ENCODE results near the gene NCKAP5.

Gene NCKAP5

DNA sequence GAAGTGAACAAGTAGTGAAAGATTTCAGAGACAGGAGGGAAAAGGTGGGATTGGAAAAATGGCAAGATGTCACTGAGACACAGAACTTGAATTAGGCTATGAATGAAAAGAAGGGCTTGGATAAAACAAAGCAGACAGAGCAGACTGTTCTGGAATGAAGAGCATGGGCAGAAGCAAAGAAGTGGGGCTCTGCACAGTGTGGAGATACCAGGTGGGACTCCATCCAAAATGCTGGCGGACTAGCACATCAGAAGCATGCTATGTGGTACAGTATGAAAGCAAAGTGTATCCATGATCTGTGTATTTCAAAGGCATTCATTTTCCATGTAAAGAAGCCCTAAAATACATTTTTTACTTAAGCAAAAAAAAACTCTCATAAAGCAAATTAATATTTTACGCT, 487.4 kb downstream of the NCKAP5 start:
- no peak for DNase-seq (ENCODE audit: low read depth)

DNA sequence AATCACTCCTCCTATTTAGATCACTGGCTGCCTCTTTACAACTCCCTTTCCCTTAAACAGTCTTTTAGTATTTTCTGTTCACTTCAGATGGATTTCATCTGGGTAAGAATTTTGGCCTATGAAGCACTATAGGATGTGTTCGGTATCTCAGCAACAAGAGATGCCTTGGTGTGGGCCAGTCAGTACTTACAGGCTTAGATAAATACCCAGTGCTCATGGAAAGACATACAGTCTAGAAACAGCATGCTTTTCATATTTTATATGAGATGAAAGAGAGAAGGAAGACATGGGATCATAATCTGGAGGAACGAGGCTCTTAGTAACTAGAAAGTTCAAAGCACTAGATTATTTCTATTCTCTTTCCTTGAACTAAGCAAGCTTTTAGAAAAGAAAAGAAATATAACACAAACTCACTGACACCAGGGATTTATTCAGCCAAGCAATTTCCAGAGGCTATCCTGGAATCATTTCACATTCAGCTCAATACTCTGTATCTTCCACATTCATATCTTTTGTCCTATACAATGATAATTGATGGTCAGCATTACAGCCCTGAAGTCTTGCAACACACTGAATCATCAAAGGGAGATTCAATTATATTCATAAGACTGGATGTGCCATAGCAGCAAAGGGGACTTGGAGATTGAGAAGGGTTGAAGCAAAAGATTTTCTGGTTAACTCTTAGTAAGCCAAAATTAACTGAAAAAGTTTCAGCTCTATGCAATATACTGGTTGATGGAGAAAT, 489.4 kb downstream of the NCKAP5 start:
- no peak for DNase-seq (ENCODE audit: low read depth)

DNA sequence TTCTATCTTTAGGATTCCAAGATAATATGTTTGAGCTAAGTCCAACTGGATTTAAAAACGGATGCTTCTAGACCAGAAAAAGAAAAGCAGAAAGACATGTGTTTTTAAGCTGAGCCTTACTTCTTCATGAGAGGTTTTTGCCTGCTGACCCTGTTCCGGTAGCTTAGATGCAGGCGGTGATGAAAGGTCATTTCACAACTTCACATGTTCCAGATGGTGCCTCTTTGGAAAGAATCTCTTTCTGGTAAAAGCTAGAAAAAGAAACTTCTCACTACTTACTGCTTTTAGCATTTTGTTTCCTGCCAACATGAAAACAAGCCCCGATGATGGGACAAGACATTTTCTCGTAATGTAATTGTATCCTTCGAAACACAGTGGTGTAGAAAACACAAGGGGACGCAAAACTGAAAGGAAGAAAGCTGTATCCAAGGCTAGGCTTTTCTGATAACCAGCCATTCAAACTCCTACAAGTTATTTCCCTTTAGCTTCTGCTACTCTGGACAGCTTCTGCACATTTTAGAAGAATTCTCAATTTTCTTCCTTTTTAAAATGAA, 490.9 kb downstream of the NCKAP5 start:
- DNase-seq (ENCODE audit: low read depth): peak; percentile 0

DNA sequence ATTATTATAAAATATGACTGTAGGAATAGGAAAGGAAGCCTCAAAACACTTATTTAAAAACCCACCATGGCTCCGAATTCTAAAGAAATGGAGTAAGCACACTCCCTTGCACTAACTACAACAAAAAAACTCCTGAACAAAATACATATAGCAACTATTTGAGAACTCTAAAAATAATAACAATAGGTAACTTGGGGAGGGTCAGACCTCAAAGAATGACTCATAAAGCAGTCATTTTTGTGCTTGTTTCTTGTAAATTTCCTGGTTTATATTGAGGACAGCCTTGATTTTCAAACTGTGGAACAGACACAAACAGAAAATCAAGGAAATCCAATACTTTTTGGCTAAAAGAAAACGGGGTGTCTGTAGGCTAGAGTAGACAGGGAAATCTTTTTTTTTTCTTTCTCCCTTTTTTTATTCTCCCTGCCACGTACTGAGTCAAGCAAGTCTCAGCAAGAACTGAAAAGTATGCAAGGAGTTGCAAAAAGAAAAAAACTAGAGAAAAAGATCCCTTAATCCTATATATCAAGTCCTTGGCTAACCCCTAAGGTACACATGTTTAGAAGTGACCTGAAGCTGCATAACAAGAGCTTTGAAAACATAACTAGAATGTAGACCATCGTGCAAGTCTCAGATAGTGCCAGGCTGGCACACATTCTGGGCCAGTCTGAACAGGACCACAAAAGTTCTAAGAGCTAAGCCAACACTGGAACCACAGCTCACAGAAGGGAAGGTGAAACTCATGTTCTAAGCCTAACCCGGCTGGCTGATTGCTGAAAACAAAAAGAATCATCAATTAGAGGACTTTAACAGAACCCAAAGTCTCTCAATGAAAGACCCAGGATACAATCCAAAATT, 495.2 kb downstream of the NCKAP5 start:
- DNase-seq (ENCODE audit: low read depth): no peak

DNA sequence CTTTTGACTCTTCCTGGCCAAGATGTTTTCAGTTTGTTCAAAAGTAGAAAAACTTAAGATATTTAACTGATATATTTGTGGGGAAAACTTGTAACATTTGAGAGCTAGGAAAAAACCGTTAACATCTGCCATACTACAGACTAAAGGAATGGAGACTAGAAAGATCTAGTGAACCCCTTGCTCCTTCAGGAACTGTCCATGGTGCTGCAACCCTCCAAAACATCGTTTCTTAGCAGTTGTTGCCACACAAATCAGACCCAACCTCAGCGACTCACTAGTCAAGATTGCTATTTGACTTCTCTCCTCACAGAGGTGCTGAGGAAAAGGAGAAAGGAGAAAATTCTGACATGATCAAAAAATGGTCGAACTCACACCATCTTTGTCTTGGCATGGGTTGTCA, 504.5 kb downstream of the NCKAP5 start:
- no peak for DNase-seq (ENCODE audit: low read depth)

DNA sequence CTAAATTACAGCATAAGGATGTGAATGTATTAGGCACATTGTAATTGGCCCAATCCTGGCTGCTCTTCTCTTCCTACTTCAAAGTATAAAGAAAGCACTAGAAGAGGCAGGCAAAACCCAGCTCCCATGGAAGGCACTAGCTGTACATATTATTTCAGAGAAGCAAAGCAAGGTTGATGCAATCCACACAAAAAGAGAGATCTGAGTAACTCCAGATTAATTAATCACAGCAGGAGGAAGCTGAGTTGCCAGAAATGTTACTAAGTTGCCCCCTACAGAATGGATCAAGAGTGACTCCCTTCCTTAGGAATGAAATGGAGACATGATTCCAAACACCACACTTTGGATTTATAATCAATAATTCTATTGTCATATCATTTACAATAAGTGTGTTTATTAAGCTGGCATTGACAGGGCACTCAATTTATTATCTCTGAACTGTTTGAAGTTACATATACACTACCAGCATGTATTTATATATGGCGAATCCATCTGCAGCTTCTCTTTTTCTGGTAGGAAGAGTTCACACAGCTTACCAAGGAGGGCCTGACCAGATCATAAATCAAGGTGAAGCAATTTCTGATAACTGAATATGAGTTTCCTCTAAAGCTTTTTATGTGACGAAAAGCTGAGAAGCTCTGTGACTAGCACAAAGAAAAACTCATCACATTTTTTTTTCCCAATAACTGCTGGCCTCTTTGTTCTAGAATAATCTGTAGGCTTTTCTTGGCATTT, 505.2 kb downstream of the NCKAP5 start:
- no peak for DNase-seq (ENCODE audit: low read depth)

DNA sequence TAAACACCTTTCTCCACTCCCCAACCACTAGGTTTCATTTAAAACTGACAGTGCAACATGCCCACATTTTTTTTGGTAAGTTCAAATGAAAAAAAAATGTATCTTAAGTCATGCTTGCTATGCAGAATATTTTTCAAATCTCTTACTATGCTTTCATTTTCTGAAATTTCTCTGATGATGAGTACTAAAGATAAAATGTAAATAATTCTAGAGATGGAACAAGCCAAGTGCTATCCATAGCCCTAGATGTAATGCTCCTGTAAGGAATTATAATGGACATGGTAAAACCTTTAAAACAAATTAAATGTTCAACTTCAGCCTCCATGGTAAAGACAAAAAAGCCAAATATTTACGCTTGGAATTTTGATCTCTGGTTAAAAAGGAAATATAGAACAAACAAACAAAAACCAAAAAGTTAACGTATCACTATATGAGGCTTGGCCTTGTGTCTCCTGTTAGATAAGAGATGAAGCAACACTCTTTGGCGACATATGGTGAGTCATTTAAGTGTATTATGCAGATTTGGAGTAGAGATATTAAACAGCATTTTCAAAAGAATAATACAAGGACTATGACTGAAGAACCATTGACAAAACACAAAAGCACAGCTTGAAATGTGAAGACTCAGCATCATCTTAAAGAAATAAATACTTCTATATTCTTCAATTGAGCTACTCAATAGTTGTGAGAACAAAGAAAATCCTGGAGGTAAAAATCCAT, 506.2 kb downstream of the NCKAP5 start:
- no peak for DNase-seq (ENCODE audit: low read depth)

DNA sequence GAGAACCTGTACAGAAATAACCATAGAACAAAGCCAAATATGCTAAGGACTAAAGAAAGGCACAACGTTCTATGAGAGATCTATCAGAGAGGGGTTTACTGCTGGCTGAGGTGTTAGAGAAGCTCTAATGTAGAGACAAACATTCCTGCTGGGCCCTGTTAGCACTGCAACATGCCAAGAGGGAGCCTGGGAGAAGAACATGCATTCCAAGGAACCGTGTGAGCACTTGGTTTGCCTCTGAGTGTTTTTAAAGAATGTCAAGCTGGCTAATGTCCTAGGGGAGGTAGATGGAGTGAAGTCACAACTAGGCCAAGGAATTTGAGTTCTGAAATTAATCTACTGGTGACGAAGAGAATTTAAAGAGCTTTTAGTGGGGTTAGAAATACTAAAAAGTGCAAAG, 514.0 kb downstream of the NCKAP5 start:
- DNase-seq (ENCODE audit: low read depth): no peak

DNA sequence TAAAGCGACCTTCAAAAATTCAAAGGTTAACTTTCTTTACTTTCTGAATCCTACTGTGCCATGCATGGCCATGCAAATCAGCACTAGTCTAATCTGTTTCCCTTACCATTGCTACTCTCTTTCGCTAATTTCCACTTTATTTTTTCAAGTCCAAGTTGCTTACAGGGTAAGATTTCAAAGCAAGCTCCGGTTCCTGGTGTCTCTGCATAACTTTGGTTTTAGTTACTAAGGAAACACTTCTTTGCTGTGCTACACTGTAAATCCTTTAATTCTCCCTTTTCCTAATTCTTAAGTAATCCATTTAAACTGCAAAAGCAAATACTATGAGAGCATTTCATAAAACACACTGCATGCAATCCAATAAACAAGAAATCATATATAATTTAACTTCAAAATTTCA, 514.7 kb downstream of the NCKAP5 start:
- DNase-seq (ENCODE audit: low read depth): no peak

DNA sequence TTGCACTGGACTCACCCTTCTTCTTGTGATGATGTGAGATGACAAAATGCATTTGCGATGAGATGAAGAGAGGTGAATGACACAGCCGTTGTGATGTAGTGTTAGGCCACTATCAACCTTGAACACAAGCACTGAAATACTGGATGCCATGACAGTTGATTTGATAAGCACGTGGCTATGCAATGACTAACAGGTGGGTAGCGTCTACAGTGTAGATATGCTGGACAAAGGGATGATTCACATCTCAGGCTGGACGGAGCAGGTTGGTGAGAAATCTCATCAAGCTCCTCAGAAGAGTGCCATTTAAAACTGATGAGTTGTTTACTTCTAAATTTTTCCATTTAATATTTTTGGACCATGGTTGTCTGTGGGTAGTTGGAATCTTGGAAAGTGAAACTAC, 522.5 kb downstream of the NCKAP5 start:
- DNase-seq (ENCODE audit: low read depth): no peak

DNA sequence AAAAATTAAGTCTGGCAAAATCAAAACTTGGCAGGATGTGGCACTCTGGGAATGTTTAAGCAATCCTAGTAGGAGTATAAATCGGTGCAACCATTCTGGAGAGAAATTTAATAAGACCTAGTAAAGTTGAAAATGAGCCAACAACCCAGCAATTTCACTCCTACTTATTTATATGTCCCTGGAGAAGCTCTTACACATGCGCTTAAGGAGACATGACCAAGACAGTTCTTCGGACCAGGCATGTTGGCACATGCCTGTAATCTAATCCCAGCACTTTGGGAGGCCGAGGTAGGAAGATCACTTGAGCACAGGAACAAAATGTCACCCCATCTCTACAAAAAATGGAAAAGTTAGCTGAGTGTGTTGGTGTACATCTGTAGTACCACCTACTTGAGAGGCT, 523.7 kb downstream of the NCKAP5 start:
- DNase-seq (ENCODE audit: low read depth): no peak

DNA sequence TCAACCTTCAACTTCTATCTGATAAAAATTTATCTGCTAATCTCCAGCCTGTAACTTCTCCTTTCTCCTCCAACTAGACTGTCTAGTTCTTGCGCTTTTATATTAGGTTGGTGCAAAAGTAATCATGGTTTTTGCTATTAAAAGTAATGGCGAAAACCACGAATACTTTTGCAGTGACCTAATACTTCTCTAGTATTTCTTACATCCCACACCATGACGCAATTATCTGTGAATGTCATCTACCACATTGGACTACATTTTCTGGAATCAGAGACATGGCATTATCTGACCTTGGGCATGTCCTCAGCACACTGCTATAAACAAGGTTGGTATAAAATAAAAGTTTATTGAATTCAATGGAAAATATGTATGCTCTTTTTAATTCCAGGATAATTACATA, 528.1 kb downstream of the NCKAP5 start:
- DNase-seq (ENCODE audit: low read depth): no peak

DNA sequence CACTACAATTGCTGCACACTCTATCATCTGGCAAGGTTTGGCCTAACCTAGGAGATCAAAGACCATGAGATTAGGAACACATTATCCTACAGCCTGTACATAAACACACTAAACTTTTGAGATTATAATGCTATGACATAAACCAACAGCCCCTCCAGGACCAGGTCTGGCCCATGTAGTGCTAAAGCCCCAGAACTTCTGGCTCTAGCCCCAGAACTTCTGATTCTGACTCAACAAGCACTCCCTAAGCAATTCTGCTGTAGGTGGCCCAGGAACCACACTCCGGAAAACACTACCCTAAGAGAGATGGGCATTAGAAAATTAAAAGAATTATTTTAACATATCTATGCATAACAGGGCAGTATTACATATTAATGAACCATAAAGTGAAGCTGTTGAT, 528.7 kb downstream of the NCKAP5 start:
- no peak for DNase-seq (ENCODE audit: low read depth)

DNA sequence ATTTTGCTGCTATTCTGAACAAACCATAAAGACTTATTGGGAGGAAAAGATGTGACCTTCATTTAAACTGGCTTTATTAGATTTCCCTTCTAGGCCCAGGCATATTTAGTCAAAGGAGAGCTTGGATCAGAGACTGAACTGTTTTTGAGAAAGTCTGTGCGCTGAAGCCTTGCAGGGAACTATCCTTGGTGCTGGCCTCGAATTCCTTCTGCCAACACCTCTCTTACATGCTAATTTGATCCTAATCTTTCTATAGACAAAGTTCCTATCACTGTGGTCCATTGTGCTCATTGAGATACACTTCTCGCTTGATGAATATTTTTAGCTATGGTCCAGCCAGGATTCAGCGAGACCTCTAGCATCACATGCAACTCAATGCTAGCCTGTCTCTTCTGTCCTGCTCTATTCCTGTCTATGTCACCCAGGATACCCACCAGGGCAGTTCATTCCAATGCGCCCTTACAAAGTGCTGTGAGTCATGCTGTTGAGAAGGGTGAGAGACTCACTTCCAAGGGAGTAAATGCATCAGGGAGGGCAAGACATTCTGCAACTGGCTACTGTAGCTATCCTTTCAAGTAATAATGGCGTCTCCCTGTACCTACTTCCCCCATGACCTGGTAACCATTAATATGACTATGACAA, 541.6 kb downstream of the NCKAP5 start:
- no peak for DNase-seq (ENCODE audit: low read depth)

DNA sequence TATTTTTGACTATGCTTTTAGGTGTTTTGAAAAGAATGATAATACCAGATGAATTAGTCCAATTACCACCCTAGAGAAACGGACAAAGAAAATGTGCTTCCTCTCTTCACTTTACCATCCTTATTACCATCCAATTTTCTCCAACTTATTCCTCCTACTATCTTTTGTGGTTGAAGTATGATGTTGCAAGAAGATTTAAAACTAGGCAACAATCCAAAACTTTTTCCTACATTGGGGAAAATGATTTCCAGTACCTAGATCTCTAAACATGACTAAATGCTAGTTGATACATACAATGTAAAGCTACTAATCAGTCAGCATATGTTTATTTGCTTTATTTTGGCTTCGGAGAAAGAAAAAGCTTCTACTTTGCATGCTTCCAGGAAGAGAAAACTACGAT, 543.3 kb downstream of the NCKAP5 start:
- no peak for DNase-seq (ENCODE audit: low read depth)

DNA sequence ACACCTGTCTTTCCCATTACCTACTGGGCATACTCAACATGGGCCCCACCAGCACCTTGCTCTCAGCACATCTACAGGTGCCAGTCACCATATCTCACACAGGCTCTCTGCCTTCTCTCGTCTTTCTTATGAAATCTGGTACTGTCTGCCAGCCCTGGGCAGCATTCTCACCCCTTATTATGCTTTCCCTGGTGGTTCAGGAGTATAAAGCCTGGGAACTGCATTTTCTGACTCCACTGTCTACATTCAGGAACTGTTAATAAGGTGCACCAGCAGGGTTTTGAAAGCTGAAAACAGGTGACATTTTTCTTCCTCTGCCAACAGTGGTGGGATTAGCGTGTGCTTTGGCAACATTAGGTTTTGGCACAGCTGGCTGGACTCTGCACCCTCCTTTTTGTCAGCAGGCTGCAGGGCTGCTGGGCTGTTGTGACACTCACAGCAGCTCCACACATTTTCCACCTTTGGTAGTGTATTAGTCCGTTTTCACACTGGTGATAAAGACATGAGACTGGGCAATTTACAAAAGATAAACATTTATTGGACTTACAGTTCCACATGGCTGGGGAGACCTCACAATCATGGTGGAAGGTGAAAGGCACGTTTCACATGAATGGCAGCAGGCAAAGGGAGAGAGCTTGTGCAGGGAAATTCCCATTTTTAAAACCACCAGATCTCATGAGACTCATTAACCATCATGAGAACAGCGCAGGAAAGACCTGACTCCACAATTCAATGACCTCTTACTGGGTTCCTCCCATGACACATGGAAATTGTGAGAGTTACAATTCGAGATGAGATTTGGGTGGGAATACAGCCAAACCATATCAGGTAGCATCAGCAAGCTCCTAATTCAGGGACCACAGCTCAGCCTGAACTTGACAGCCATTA, 555.2 kb downstream of the NCKAP5 start:
- no peak for DNase-seq (ENCODE audit: low read depth)

DNA sequence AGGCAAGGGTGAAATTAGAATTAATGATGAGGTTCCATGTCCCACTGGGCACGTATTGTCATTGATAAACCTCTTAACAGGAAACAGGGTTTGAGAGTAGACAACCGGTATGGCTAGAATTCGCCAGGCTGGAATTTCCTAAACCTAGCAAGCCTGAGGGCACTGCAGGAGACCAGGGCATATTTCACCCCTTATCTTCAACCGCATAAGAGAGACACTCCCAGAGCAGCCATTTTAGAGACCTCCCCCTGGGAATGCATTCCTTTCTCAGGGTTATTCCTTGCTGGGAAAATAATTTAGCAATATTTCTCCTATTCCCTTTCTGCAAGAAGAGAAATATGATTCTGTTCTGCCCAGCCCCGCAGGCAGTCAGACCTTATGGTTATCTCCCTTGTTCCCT, 563.6 kb downstream of the NCKAP5 start:
- no peak for DNase-seq (ENCODE audit: low read depth)

DNA sequence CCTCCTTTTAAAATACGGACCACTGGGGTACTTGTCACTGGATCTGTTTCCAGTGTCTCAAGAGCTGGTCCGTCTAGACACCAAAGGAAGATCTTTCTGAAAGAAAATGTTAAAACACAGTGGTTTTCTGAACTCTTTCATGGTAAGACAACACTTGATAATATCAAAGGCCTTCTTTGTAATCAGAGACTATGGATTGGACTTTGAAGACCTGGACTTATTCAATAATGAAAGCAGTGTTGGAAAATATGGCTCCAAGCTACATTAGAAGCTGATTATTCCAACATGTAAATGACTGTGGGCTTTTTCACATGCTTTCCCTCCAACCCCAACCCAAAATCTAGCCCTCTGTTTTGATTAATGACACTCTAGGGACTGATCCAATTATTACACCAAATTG, 568.8 kb downstream of the NCKAP5 start:
- no peak for DNase-seq (ENCODE audit: low read depth)

DNA sequence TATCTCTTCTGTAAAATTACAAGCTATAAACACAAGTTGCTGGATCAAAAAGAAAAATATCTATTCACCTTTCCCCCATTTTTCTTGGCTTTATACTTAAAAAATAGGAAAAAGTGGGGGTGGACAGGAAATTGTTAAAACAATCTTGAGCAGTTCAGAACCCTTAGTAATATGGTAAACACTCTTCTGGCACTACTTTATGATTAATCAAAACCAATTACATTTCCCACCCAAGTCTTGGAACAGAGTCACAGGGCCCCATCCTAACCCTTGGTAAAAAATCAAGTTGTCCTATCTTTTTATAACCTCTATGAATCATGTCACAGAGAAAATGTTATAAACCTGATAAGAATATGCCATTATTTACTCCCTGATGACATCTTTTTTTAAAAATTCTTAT, 570.0 kb downstream of the NCKAP5 start:
- DNase-seq (ENCODE audit: low read depth): no peak

DNA sequence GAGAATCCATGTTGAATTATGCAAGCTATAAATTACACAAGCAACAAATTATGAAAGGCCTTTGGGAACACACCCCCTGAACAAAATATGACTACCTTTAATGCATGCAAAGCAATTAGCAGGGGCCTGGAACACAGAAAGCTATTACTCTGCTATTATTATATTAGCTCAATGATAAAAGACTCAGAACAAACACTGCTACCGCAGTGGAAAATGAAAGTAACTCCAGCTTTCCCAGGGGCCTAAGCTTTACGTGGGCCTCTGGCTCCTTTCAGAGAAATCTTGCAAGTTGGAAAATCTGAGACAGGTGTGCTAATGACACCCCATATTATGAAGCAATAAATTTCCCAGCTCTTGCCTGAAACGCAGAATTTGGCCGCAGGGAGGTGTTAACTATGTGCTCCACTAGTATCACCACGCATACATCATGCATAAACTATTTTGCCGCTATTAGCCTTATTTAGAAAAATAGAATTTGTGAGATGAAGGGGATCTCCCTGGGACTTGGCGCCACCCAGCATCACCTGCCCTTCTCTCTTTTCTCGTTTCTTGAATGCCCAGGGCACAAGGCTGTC, 576.7 kb downstream of the NCKAP5 start:
- no peak for DNase-seq (ENCODE audit: low read depth)
